PC-3 (cell line): ENCODE results near the gene TAB3.

ENCODE experiments used
- CTCF ChIP-seq: fragments of 300-600 bp; sonication (generic); conservative IDR thresholded peaks from 2 replicates; pipeline ENCODE4 v1.5.1; 2017; ENCODE audit warnings: antibody characterized with exemption, low read depth, mild to moderate bottlenecking, low read length
- EZH2phosphoT487 ChIP-seq: fragments of 300-600 bp; sonication (generic); IDR thresholded peaks from 2 replicates; pipeline ENCODE4 v1.6.1; 2018; ENCODE audit warnings: mild to moderate bottlenecking, antibody characterized with exemption, low read length, borderline replicate concordance

GRCh38 chrX:30938295-30938694 lies 49.2 kb upstream of the TAB3 start:
- TF ChIP-seq CTCF (no peak), EZH2phosphoT487 (no peak)
